ENCODE measurements around the gene PRR14.
A peak's percentile ranks its signal among the peaks of the same experiment; 100 is the strongest.
"Not testable (repeated sequence)": the region's sequence is repeated elsewhere in the genome, so short reads cannot be mapped to it uniquely, and the experiment has no call there.

Gene PRR14

DNA sequence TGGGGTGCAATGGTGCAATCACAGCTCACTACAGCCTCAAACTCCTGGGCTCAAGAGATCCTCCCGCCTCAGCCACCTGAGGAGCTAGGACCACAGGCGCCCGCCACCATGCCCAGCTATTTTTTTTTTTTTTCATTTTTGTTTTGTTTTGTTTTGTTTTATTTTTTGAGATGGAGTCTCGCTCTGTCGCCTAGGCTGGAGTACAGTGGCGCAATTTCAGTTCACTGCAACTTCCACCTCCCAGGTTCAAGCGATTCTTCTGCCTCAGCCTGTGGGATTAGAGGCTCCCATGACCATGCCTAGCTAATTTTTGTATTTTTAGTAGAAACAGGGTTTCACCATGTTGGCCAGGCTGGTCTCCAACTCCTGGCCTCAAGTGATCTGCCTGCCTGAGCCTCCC is 18.3 kb upstream of the PRR14 start:
- DNase-seq (ENCODE audit: low read depth) = not testable (repeated sequence)

DNA sequence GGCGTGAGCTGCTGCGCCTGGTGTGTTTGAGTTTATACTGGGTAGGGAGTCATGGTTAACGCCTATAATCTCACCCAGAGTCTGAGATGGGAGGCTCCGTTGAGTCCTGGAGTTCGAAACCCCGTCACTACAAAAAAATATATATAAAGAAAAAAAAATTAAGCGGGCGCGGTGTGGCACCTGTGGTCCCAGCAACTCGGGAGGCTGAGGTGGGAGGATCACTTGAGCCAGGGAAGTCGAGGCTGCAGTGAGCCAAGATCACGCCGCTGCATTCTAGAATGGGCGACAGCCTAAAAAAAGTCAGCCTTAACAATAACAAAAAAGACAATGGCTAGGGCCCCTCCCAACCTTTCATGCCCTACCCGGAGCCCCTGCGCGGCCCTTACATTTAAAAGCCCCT is 17.2 kb upstream of the PRR14 start:
- DNase-seq (ENCODE audit: low read depth) = no peak

DNA sequence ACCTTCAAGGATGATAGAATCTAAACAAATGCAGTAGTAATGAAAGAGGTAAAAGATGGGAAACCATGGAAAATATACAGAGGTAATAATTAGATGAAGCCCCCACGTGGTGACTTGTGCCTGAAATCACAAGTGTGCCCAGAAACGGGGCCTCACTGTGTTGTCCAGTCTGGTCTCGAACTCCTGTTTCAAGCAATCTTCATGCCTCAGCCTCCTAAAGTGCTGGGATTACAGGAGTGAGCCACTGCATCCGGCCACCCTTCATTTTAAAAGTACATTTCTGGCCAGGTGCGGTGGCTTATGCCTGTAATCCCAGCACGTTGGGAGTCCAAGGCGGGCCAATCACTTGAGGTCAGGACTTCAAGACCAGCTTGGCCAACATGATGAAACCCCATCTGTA is 14.2 kb upstream of the PRR14 start:
- no peak for DNase-seq (ENCODE audit: low read depth)

DNA sequence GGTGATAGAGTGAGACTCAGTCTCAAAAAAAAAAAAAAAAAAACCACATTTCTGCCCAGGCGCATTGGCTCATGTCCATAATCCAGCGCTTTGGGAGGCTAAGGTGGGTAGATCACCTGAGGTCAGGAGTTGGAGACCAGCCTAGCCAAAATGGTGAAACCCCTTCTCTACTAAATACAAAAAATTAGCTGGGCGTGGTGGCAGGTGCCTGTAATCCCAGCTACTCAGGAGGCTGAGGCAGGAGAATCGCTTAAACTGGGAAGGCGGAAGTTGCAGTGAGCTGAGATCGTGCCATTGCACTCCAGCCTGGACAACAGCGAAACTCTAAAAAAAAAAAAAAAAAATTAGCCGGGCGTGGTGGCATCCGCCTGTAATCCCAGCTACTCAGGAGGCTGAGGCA is 13.6 kb upstream of the PRR14 start:
- DNase-seq (ENCODE audit: low read depth) = not testable (repeated sequence)

DNA sequence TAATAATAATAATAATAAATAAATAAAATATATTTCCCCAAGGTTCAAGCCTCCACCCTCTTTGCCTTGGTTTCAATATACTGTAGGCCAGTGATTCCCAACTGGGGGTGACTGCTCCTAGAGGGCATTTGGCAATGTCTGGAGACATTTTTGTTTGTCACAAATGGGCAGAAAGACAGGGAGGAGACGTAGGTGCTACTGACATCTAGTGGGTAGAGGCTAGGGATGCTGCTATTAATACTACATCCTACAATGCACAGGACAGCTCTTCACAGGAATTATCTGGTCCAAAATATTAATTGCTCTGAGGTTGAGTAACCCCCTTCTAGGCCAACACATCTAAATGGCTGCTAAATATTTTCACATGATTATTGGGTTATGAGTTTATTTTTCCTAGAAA is 12.8 kb upstream of the PRR14 start:
- no peak for DNase-seq (ENCODE audit: low read depth)

GRCh38 chr16:30641378-30641982 is 9.3 kb upstream of the PRR14 start:
- DNase-seq (ENCODE audit: low read depth) = no peak

- no peak for DNase-seq (ENCODE audit: low read depth)
Measured at GRCh38 chr16:30644334-30644830, 6.4 kb upstream of the PRR14 start.

DNA sequence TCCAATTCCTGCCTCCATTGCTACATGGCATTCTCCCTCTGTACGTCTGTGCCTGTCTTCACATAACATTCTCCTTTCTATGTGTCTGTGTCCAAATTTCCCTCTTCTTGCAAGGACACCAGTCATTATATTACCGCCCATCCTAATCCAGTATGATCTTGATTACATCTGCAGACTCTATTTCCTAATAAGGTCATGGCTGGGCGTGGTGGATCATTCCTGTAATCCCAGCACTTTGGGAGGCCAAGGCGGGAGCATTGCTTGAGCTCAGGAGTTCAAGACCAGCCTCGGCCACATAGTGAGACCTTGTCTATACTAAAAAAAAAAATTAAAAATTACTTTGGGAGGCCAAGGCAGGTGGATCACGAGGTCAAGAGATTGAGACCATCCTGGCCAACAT is 5.0 kb upstream of the PRR14 start:
- DNase-seq (ENCODE audit: low read depth) = no peak

GRCh38 chr16:30647274-30647571 is 3.5 kb upstream of the PRR14 start:
- DNase-seq (ENCODE audit: low read depth) = no peak

GRCh38 chr16:30649725-30650368 is 913 bp upstream of the PRR14 start:
- no peak for DNase-seq (ENCODE audit: low read depth)

- DNase-seq (ENCODE audit: low read depth) = peak; percentile 48
Measured at GRCh38 chr16:30651124-30652004, 604 bp downstream of the PRR14 start.

DNA sequence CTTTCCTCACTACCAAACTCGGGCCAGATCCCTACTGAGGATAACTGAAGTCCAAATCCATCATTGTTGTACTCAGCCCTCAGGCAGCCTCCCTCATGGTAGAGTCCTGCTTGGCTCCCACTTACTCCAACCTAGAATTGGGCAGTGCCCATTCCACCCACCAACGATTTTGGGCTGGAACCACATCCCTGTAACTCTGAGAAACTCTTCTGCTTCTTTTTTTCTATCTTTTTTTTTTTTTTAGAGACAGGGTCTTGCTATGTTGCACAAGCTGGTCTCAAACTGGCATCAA is 1.2 kb downstream of the PRR14 start:
- DNase-seq (ENCODE audit: low read depth) = no peak

DNA sequence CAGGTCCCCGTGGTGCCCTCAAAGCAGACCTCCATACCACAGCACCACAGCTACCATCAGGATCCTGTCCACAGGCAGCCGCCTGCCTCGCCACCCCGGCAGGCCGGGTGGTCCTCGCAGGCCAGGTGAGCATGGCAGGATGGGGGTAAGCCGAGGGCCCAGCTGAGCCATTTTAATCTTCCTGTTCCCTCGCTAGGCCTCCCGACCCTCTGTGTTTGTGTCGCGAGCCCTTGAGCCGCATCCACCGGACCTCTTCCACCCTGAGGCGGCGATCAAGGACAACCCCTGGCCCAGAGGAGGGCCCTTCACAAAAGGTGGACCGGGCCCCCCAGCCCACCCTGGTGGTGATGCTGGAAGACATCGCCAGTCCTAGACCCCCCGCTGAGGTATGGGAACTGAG is 2.0 kb downstream of the PRR14 start:
- DNase-seq (ENCODE audit: low read depth) = no peak

GRCh38 chr16:30654856-30655255 is 4.1 kb downstream of the PRR14 start:
- DNase-seq (ENCODE audit: low read depth) = no peak

GRCh38 chr16:30655815-30656347 is 5.1 kb downstream of the PRR14 start:
- DNase-seq (ENCODE audit: low read depth) = no peak

DNA sequence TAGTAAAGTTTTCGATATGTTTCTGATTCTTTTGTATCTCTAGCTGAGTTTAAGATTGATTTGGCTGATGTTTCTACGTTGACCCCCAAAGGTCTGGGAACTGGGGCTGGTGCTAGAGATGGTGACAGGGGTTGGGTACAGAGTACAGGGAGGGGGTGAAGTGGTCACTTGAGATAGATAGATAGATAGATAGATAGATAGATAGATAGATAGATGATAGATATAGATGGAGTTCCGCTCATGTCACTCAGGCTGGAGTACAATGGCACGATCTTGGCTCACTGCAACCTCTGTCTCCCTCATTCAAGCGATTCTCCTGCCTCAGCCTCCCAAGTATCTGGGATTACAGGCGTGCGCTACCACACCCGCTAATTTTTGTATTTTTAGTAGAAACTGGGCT is 5.6 kb downstream of the PRR14 start:
- DNase-seq (ENCODE audit: low read depth) = no peak

- no peak for DNase-seq (ENCODE audit: low read depth)
Measured at GRCh38 chr16:30656974-30657865, 6.5 kb downstream of the PRR14 start.

- peak; percentile 100 for DNase-seq (ENCODE audit: low read depth)
Measured at GRCh38 chr16:30657866-30658730, 7.3 kb downstream of the PRR14 start, which contains the start of gene FBRS. Gene FBRS (plus strand): TSS chr16:30658431. CDS start chr16:30659519, 1,088 bp downstream.

GRCh38 chr16:30658731-30659506 is 8.2 kb downstream of the PRR14 start:
- peak; percentile 43 for DNase-seq (ENCODE audit: low read depth)
